ENCODE measurements around the gene KIAA0232. TPM values are rescaled to one million over a fixed set of nuclear protein-coding genes. Genes with fewer than 3 reads are reported as not detected.

The KIAA0232 gene
- total RNA-seq, 4 donors from 2014 or later, result 39.1 to 66.4 (median 60.4) TPM

- TF ChIP-seq, protein P1, sequence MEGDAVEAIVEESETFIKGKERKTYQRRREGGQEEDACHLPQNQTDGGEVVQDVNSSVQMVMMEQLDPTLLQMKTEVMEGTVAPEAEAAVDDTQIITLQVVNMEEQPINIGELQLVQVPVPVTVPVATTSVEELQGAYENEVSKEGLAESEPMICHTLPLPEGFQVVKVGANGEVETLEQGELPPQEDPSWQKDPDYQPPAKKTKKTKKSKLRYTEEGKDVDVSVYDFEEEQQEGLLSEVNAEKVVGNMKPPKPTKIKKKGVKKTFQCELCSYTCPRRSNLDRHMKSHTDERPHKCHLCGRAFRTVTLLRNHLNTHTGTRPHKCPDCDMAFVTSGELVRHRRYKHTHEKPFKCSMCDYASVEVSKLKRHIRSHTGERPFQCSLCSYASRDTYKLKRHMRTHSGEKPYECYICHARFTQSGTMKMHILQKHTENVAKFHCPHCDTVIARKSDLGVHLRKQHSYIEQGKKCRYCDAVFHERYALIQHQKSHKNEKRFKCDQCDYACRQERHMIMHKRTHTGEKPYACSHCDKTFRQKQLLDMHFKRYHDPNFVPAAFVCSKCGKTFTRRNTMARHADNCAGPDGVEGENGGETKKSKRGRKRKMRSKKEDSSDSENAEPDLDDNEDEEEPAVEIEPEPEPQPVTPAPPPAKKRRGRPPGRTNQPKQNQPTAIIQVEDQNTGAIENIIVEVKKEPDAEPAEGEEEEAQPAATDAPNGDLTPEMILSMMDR (IDR thresholded peaks at IDR 0.05 in 4 of 5, conservative IDR thresholded peaks at IDR 0.05 in 1 of 5), result no peak
- no peak for TF ChIP-seq POLR2A (IDR thresholded peaks at IDR 0.05)
- H3K4me1 ChIP-seq, result peaks cover 46 to 51% of the 10 kb centered on the region in 2 donors
- ATAC-seq, result no peak
- H3K27me3 ChIP-seq, result no peaks in the 10 kb centered on the region
- in situ Hi-C loops (cut with MboI; ENCODE audit: low sequenced_read_pairs in 4 of 4), result no loop called here
- intact Hi-C loops (cut with DNase I; ENCODE audit: low total_unique reads), result no loop called here
- H3K9me3 ChIP-seq, result no peaks in the 10 kb centered on the region
- no peaks in the 10 kb centered on the region for H3K36me3 ChIP-seq
- no peak for DNase-seq
- no peak overlapping the region for H3K4me3 ChIP-seq
- peak overlapping the region in 2 of 4 donors; percentile 1 to 64 for H3K27ac ChIP-seq
These were observed 16.6 kb downstream of the KIAA0232 start for GRCh38 chr4:6799091-6799490.

- DNase-seq (no peak), ATAC-seq (peak; percentile 30 to 40)
- Histone ChIP-seq H3K4me1 (peaks cover 71 to 72% of the 10 kb centered on the region in 2 donors), H3K27ac (peak overlapping the region in 2 of 4 donors; percentile 12 to 35), H3K4me3 (no peak overlapping the region), H3K36me3 (no peaks in the 10 kb centered on the region), H3K9me3 (no peaks in the 10 kb centered on the region), H3K27me3 (no peaks in the 10 kb centered on the region)
- in situ Hi-C loops (cut with MboI; ENCODE audit: low sequenced_read_pairs in 4 of 4), result no loop called here
- TF ChIP-seq, protein P1 (IDR thresholded peaks at IDR 0.05 in 4 of 5, conservative IDR thresholded peaks at IDR 0.05 in 1 of 5), result no peak
- no peak for TF ChIP-seq POLR2A (IDR thresholded peaks at IDR 0.05)
- intact Hi-C loops (cut with DNase I; ENCODE audit: low total_unique reads), result no loop called here
These were observed 19.5 kb downstream of the KIAA0232 start for GRCh38 chr4:6802025-6802424.

DNA sequence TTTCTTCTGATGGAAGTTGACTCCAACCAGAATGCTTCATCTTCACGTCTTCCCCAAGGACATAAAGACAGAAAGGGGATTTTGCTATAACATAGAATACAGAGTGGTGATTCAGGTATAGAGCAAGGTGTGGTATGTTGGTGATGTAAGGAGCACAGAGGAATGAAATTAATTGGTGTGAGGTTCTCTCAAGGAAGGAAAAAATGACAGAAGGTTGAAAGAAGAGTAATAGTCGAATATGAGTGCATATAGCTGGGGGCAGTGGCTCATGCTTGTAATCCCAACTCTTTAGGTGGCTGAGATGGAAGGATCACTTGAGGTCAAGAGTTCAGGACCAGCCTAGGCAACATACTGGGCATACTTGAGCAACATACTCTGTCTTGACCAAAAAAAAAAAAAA, 20.1 kb downstream of the KIAA0232 start:
- Histone ChIP-seq H3K36me3 (no peaks in the 10 kb centered on the region), H3K27ac (peak overlapping the region in 1 of 4 donors; percentile 35), H3K4me3 (no peak overlapping the region), H3K9me3 (no peaks in the 10 kb centered on the region), H3K27me3 (no peaks in the 10 kb centered on the region), H3K4me1 (peaks cover 74 to 77% of the 10 kb centered on the region in 2 donors)
- TF ChIP-seq, protein P1 (IDR thresholded peaks at IDR 0.05 in 4 of 5, conservative IDR thresholded peaks at IDR 0.05 in 1 of 5), result no peak
- no peak for TF ChIP-seq POLR2A (IDR thresholded peaks at IDR 0.05)
- intact Hi-C loops (cut with DNase I; ENCODE audit: low total_unique reads), result no loop called here
- ATAC-seq, result no peak
- in situ Hi-C loops (cut with MboI; ENCODE audit: low sequenced_read_pairs in 4 of 4), result no loop called here
- DNase-seq, result no peak

DNA sequence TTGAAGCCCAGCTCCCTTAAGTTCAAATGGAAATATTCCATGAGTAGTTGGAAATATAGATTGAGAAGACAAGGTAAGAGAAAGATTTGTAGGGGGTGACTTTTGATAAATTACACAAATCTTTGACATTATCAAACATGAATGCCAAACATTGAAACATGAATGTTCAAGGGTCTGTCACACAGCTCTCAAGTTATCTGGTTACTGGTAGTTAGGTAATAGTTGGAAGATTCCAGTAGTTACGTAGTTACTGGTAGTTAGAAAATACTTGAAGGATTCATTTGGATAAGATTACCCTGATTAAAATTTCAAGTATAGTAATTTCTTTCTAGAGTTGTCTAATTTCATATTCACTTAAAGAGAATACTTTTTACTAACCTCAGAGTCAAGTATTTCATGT, 20.7 kb downstream of the KIAA0232 start:
- in situ Hi-C loops (cut with MboI; ENCODE audit: low sequenced_read_pairs in 4 of 4), result no loop called here
- peaks cover 77 to 79% of the 10 kb centered on the region in 2 donors for H3K4me1 ChIP-seq

More for the DNA sequence above, 20.7 kb downstream of the KIAA0232 start:
- TF ChIP-seq, protein P1 (IDR thresholded peaks at IDR 0.05 in 4 of 5, conservative IDR thresholded peaks at IDR 0.05 in 1 of 5), result no peak
- no peak for TF ChIP-seq POLR2A (IDR thresholded peaks at IDR 0.05)
- ATAC-seq (no peak), DNase-seq (no peak)
- intact Hi-C loops (cut with DNase I; ENCODE audit: low total_unique reads), result no loop called here
- Histone ChIP-seq H3K9me3 (no peaks in the 10 kb centered on the region), H3K4me3 (no peak overlapping the region), H3K27me3 (no peaks in the 10 kb centered on the region), H3K36me3 (no peaks in the 10 kb centered on the region), H3K27ac (peak overlapping the region in 3 of 4 donors; percentile 3 to 43 (median 16))
